Measurements from ENCODE around the gene ZNF98. TPM values are rescaled to one million over a fixed set of nuclear protein-coding genes. Genes with fewer than 3 reads are reported as not detected.

ZNF98 gene
- total RNA-seq (not detected), total RNA-seq (0 reads per million in 2 donors)

DNA sequence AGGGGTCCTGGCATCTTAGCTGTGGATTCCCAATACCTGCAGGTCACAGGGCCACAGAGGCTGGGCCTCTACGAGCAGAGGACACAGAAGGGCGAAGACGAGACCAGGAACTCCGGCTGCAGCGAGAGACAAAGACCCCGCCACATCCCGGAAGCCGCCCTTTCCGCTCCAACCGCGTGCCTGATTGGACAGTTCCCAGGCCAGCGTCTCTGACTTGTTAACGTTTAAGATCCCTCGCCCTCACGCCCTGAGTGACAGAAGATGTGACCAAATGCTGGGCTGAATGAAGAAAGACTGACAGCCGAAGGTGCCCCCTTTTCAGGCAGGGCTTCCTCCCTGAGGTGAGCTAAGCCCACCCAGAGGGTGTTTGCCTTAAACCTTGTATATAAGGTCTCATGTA is at the start of gene ZNF98:
ZNF98 (minus strand) TSS at position 136 of the 400 bp plus-strand sequence; CDS start at position 14, 122 bp downstream.
- Mint-ChIP-seq H3K4me3 (no peak within 1 kb of the TSS), H3K4me1 (no peaks in the 10 kb centered on the region), H3K27ac (no peak within 1 kb of the TSS), H3K27me3 (no peaks in the 10 kb centered on the region), H3K36me3 (ENCODE audit: low read depth) (no peaks in the 10 kb centered on the region)
- no peak for ATAC-seq
- no peak for DNase-seq
- H3K9me3 ChIP-seq (ENCODE audit: control insufficient read depth, low read length, poor library complexity, severe bottlenecking) = no peaks in the 10 kb centered on the region

DNA sequence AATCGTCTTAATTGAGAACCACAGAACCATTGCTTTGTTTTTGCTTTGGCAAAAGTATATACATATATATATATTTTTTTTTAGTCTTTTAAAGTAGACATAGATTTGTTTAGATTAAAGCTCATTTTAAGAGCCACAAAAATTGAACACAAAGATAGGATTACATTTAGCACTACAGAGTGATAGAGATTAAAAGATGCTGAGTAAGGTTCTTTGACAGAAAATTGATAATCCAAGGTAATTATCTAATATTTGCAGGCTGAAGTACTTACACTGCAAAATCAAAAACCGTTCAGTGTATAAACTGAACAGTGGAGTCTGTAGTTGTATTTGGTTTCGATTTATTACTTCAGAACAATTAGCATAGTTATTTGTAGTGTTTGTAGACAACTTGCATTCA is 24.5 kb upstream of the ZNF98 start:
- no peak overlapping the region for H3K27ac Mint-ChIP-seq
- no peaks in the 10 kb centered on the region for H3K36me3 Mint-ChIP-seq (ENCODE audit: low read depth)
- ATAC-seq = no peak
- DNase-seq = no peak
- H3K27me3 Mint-ChIP-seq = no peaks in the 10 kb centered on the region
- no peak overlapping the region for H3K4me3 Mint-ChIP-seq
- no peaks in the 10 kb centered on the region for H3K4me1 Mint-ChIP-seq
- no peaks in the 10 kb centered on the region for H3K9me3 ChIP-seq (ENCODE audit: control insufficient read depth, low read length, poor library complexity, severe bottlenecking)

DNA sequence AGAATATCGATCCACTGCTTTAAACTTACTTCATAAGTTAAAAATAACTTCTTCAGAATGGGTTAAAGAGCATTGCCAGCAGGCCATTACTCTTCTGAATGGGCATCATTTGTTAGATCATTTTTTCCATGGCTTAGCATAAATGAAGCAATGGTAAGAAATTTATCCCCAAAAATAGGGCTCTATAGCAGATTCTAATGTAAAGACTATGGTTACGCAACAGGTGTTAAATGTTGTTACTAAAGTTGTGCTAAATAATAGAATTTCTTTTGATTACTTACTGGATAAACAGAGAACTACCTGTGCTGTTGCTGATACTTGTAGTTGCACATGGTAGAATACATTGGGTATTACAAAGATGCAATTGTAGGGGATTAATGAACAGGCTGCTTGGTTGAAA is 15.9 kb upstream of the ZNF98 start:
- DNase-seq (no peak), ATAC-seq (no peak)
- H3K36me3 Mint-ChIP-seq (ENCODE audit: low read depth) = no peaks in the 10 kb centered on the region
- no peak overlapping the region for H3K4me3 Mint-ChIP-seq
- H3K9me3 ChIP-seq (ENCODE audit: control insufficient read depth, low read length, poor library complexity, severe bottlenecking) = no peaks in the 10 kb centered on the region
- H3K4me1 Mint-ChIP-seq = no peaks in the 10 kb centered on the region
- no peaks in the 10 kb centered on the region for H3K27me3 Mint-ChIP-seq
- no peak overlapping the region for H3K27ac Mint-ChIP-seq

DNA sequence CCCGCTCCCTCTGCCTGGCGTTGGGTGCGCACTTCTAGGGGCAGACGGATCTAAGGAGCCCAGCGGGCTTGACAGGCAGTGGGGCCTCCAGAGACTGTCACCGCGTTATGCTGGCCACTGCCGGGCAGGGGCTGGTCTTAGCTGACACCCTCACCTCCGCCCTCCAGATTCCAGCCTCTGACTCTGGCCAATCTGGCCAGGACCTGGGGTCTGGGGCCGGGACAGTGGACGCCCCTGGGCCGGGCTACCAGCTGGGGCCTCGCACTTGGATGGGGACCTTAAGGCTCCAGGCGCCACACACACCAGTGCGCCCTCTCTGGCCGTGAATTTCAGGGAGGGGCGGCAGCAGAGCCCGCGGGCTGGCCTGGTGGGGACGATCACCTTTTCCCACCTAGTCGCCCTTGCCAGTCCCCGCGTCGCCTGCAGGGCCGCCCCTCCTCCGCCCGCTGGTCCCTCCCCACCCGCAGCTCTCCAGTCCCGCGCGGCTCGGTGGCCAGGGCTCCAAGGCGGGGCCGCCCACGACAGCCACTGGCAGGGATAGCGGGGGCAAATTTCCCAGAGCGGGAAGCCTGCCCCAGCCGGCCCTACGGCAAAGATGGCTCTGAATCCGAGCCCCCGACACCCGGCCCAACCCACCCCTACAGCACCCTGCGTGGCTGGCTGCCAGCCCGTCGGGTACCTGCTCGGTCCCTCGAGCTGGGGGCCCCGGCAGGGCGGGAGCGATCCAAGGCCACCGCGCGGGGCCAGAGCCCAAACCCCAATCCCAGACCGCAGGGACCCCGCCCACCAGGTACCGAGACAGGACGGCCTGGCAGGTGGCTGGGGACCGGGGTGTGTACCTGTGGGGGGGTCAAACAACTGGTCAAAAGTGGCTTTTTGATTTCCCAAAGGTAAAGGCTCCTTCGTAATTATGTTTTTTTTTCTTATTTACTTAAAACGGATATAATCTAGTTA is 6.1 kb upstream of the ZNF98 start:
- H3K9me3 ChIP-seq (ENCODE audit: control insufficient read depth, low read length, poor library complexity, severe bottlenecking) = no peaks in the 10 kb centered on the region

GRCh38 chr19:22427547-22427946 is 5.4 kb upstream of the ZNF98 start:
- DNase-seq (no peak), ATAC-seq (no peak)
- no peaks in the 10 kb centered on the region for H3K4me1 Mint-ChIP-seq
- H3K27ac Mint-ChIP-seq = no peak overlapping the region
- H3K9me3 ChIP-seq (ENCODE audit: control insufficient read depth, low read length, poor library complexity, severe bottlenecking) = no peaks in the 10 kb centered on the region
- no peaks in the 10 kb centered on the region for H3K27me3 Mint-ChIP-seq
- no peak overlapping the region for H3K4me3 Mint-ChIP-seq
- H3K36me3 Mint-ChIP-seq (ENCODE audit: low read depth) = no peaks in the 10 kb centered on the region

More for the DNA sequence above, 6.1 kb upstream of the ZNF98 start:
- no peaks in the 10 kb centered on the region for H3K4me1 Mint-ChIP-seq
- DNase-seq = no peak
- H3K27me3 Mint-ChIP-seq = no peaks in the 10 kb centered on the region
- no peak overlapping the region for H3K27ac Mint-ChIP-seq
- no peak for ATAC-seq
- no peaks in the 10 kb centered on the region for H3K36me3 Mint-ChIP-seq (ENCODE audit: low read depth)
- no peak overlapping the region for H3K4me3 Mint-ChIP-seq

DNA sequence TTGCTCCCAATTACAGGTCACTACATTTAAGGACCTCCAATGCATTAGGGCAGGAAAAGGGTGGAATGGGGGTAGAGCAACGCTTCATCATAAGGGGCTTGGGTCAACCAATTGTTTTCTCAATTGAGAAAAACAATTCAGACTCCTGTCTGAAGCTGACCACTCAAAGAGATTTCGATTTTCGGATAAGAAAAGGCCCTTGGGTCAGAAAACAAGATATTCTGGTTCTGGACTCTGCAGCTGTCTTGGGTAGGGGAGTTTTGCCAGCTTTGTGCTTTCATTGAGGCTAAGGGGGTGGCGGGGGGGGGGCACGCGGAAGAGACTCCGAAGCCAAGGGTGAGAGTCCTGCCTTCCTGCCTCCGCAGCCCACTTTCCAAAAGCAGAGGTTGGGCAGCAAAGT is 4.8 kb upstream of the ZNF98 start:
- H3K9me3 ChIP-seq (ENCODE audit: control insufficient read depth, low read length, poor library complexity, severe bottlenecking) = no peaks in the 10 kb centered on the region
- no peaks in the 10 kb centered on the region for H3K36me3 Mint-ChIP-seq (ENCODE audit: low read depth)
- H3K4me1 Mint-ChIP-seq = no peaks in the 10 kb centered on the region
- ATAC-seq = no peak
- H3K4me3 Mint-ChIP-seq = no peak overlapping the region
- H3K27ac Mint-ChIP-seq = no peak overlapping the region
- DNase-seq = no peak
- H3K27me3 Mint-ChIP-seq = no peaks in the 10 kb centered on the region

- no peak overlapping the region for H3K4me3 Mint-ChIP-seq
- no peaks in the 10 kb centered on the region for H3K4me1 Mint-ChIP-seq
- no peak overlapping the region for H3K27ac Mint-ChIP-seq
- DNase-seq (no peak), ATAC-seq (no peak)
- H3K9me3 ChIP-seq (ENCODE audit: control insufficient read depth, low read length, poor library complexity, severe bottlenecking) = no peaks in the 10 kb centered on the region
- H3K27me3 Mint-ChIP-seq = no peaks in the 10 kb centered on the region
- no peaks in the 10 kb centered on the region for H3K36me3 Mint-ChIP-seq (ENCODE audit: low read depth)
Observed at GRCh38 chr19:22421797-22422196, 349 bp downstream of the ZNF98 start.

DNA sequence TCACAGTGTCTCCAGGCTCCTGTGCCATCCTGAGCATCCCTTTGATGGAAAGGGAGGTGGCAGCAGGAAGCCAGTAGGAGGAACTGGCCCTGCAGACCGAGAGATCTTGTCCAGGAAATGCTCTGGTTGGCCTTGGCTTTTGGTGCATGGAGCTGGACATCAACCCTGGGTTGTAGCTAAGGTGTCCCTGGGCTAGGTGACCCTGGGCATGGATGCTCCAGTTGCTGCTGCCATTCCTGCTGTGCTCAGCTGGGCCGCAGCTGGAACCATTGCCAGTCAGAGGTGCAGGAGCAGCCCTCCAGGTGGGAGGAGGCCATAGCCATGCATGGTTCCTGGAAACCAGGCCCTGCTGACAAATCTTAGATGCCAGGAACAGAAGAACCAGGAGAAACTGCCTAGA is 67.5 kb downstream of the ZNF98 start:
- no peak for DNase-seq
- ATAC-seq = no peak
- Mint-ChIP-seq H3K36me3 (ENCODE audit: low read depth) (no peaks in the 10 kb centered on the region), H3K4me1 (no peaks in the 10 kb centered on the region), H3K27me3 (no peaks in the 10 kb centered on the region), H3K27ac (no peak overlapping the region), H3K4me3 (no peak overlapping the region)
- H3K9me3 ChIP-seq (ENCODE audit: control insufficient read depth, low read length, poor library complexity, severe bottlenecking) = no peaks in the 10 kb centered on the region

Other genes starting within 250 kb of the ZNF98 start
- under 1 TPM in 1 of 2 donors, not detected in 1; 0.17 TPM for gene ZNF676, start 225.4 kb downstream of the ZNF98 start, total RNA-seq
- gene ZNF729, start 135.9 kb downstream of the ZNF98 start, total RNA-seq = not detected
- gene ZNF492, start 212.0 kb upstream of the ZNF98 start, total RNA-seq = under 1 TPM; 0.37 to 0.57 TPM

Measured in T-helper 17 cell (primary cell).